ENCODE measurements around the gene NTNG2. TPM values are rescaled to one million over a fixed set of nuclear protein-coding genes. Genes with fewer than 3 reads are reported as not detected.

NTNG2 gene
- polyA plus RNA-seq, 1 experiment = 0.74 TPM

DNA sequence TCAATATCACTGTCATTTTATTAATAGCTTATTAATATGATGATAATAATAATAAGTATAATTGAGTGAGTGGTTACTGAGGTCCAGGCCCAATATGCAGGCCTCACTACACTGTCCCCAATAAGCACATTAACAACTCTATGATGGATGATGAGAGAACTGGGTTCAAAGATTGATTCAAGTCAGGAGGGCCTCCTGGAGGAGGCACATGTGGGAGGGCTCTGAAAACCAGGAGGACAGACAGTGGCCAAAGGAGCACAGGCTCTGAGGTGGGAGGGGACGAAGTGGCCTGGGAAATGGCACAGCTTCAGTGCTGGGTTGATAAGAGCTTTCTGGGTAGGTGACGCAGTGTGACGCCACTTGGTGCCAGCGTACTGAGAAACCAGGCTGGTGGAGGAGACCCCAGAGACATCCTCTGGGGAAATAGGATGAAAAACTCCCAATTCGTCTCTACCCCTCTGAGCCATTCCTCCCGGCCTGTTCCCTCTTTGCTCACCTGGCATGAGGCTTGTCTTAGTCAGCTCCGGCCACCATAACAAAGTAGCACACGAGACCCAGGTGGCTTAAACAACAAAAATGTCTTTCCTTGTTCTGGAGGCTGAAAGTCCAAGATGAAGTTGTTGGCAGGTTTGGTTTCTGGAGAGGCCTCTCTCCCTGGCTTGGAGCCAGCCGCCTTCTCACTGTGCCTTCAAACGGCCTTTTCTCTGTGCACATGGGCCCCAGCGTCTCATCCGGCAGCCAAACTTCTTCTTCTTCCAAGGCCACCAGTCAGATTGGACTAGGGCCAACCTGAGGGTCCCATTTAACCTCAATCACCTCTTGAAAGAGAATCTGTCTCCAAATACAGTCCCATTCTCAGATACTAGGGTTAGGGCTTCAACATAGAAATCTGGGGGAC is 31.6 kb downstream of the NTNG2 start:
- TF ChIP-seq, protein P1, sequence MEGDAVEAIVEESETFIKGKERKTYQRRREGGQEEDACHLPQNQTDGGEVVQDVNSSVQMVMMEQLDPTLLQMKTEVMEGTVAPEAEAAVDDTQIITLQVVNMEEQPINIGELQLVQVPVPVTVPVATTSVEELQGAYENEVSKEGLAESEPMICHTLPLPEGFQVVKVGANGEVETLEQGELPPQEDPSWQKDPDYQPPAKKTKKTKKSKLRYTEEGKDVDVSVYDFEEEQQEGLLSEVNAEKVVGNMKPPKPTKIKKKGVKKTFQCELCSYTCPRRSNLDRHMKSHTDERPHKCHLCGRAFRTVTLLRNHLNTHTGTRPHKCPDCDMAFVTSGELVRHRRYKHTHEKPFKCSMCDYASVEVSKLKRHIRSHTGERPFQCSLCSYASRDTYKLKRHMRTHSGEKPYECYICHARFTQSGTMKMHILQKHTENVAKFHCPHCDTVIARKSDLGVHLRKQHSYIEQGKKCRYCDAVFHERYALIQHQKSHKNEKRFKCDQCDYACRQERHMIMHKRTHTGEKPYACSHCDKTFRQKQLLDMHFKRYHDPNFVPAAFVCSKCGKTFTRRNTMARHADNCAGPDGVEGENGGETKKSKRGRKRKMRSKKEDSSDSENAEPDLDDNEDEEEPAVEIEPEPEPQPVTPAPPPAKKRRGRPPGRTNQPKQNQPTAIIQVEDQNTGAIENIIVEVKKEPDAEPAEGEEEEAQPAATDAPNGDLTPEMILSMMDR (IDR thresholded peaks at IDR 0.05; ENCODE audit: insufficient read depth, low read depth, low read length) = no peak
- H3K36me3 ChIP-seq (ENCODE audit: control insufficient read depth, insufficient read depth, low read length) = no peaks in the 10 kb centered on the region
- ChIA-PET POLR2A (no interaction called here), CTCF (interaction anchor here (1.7 kb wide), 1 partner anchor 24 kb away, joined by 5 read pairs; no protein-coding TSS in a partner anchor)
- no peak for DNase-seq (ENCODE audit: low read depth)
- H3K4me3 ChIP-seq (ENCODE audit: low read depth, low read length) = no peak overlapping the region
- peaks cover 5% of the 10 kb centered on the region for H3K27me3 ChIP-seq (ENCODE audit: control insufficient read depth, insufficient read depth, low read length)

DNA sequence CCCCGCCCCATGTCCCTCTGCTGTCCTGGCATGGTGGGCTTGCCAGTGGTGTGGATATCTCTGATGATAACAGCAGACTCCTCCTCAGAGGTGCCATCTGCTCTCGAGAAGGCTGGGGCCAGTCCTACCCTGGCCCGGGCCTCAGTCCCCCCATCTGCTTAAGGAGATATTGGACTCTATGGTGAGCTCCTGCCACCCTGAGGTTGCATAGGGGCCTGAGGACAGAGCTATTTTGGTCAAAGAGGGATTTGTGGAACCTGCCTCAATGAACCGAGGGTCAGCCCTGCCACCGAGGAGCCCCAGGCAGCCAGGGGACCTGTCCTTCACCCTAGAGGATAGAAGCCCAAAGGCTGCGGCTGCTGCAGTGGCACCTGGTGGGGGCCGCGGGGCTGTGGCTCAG is 32.6 kb downstream of the NTNG2 start:
- TF ChIP-seq, protein P1 (IDR thresholded peaks at IDR 0.05; ENCODE audit: insufficient read depth, low read depth, low read length) = no peak
- H3K36me3 ChIP-seq (ENCODE audit: control insufficient read depth, insufficient read depth, low read length) = no peaks in the 10 kb centered on the region
- peaks cover 5% of the 10 kb centered on the region for H3K27me3 ChIP-seq (ENCODE audit: control insufficient read depth, insufficient read depth, low read length)
- H3K4me3 ChIP-seq (ENCODE audit: low read depth, low read length) = no peak overlapping the region
- ChIA-PET CTCF (no interaction called here), POLR2A (no interaction called here)
- DNase-seq (ENCODE audit: low read depth) = no peak

DNA sequence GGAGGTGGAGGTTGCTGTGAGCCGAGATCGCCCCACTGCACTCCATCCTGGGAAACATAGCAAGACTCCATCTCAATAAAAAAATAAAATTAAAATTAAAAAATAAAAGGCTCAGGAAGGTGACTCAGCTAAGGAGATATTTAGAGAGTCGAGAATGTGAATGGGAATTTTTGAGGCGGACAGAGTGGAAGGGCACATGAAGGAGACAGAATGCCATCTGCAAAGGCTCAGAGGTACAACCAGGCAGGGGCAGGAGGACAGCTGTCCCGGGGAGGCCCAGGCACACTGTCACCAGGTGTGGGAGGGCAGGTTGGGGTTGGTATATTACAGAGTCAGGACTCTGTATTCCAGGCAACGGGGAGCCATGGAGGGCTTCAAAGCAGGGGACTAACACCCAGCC is 35.5 kb downstream of the NTNG2 start:
- Histone ChIP-seq H3K36me3 (ENCODE audit: control insufficient read depth, insufficient read depth, low read length) (no peaks in the 10 kb centered on the region), H3K4me3 (ENCODE audit: low read depth, low read length) (no peak overlapping the region), H3K27me3 (ENCODE audit: control insufficient read depth, insufficient read depth, low read length) (peaks cover 10% of the 10 kb centered on the region)
- DNase-seq (ENCODE audit: low read depth) = no peak
- ChIA-PET POLR2A (no interaction called here), CTCF (interaction anchor here (1.0 kb wide), 1 partner anchor 66 kb away, joined by 3 read pairs; no protein-coding TSS in a partner anchor)
- TF ChIP-seq, protein P1 (IDR thresholded peaks at IDR 0.05; ENCODE audit: insufficient read depth, low read depth, low read length) = no peak

DNA sequence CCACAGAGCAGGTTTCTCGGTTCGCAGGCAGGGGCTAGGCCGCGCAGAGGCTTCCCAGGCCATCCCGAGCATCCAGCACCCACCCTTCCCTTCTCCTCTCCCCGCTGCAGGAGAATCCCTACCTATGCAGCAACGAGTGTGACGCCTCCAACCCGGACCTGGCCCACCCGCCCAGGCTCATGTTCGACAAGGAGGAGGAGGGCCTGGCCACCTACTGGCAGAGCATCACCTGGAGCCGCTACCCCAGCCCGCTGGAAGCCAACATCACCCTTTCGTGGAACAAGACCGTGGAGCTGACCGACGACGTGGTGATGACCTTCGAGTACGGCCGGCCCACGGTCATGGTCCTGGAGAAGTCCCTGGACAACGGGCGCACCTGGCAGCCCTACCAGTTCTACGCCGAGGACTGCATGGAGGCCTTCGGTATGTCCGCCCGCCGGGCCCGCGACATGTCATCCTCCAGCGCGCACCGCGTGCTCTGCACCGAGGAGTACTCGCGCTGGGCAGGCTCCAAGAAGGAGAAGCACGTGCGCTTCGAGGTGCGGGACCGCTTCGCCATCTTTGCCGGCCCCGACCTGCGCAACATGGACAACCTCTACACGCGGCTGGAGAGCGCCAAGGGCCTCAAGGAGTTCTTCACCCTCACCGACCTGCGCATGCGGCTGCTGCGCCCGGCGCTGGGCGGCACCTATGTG is 36.1 kb downstream of the NTNG2 start:
- TF ChIP-seq, protein P1 (IDR thresholded peaks at IDR 0.05; ENCODE audit: insufficient read depth, low read depth, low read length) = no peak
- H3K36me3 ChIP-seq (ENCODE audit: control insufficient read depth, insufficient read depth, low read length) = no peaks in the 10 kb centered on the region
- no peak for DNase-seq (ENCODE audit: low read depth)
- ChIA-PET POLR2A (no interaction called here), CTCF (interaction anchor here (1.0 kb wide), 1 partner anchor 65 kb away, joined by 3 read pairs; no protein-coding TSS in a partner anchor)
- no peak overlapping the region for H3K4me3 ChIP-seq (ENCODE audit: low read depth, low read length)
- H3K27me3 ChIP-seq (ENCODE audit: control insufficient read depth, insufficient read depth, low read length) = peaks cover 10% of the 10 kb centered on the region

DNA sequence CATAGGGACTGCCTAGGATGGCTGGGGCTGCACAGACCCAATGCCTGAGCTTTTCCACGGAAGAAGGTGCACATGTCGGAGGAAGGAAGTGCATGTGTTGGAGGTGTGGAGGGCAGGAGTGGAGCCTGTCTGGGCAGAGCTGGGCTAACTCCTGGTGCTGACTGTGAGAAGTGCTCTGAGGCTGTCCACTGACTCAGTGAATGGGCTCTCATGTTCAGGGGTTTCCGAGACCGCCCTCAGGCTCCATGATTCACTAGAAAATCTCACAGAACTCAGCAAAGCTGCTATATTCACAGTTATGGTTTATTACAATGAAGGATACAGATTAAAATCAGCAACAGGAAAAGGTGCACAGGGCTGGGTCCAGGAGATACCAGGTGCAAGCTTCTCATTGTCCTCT is 37.2 kb downstream of the NTNG2 start:
- no peaks in the 10 kb centered on the region for H3K36me3 ChIP-seq (ENCODE audit: control insufficient read depth, insufficient read depth, low read length)
- ChIA-PET POLR2A (no interaction called here), CTCF (no interaction called here)
- H3K27me3 ChIP-seq (ENCODE audit: control insufficient read depth, insufficient read depth, low read length) = peaks cover 10% of the 10 kb centered on the region
- DNase-seq (ENCODE audit: low read depth) = no peak
- H3K4me3 ChIP-seq (ENCODE audit: low read depth, low read length) = no peak overlapping the region
- TF ChIP-seq, protein P1 (IDR thresholded peaks at IDR 0.05; ENCODE audit: insufficient read depth, low read depth, low read length) = no peak
